Glutamatergic neuron (in vitro differentiated cells): ENCODE data around the gene IL21R. TPM values are rescaled to one million over a fixed set of nuclear protein-coding genes. Genes with fewer than 3 reads are reported as not detected.

Experiments
- DNase-seq: peaks from one replicate; pipeline ENCODE4 v3.0.0; 2022
- H3K27ac Mint-ChIP-seq: one replicate; pipeline ENCODE4 v1.8.0; 2020; ENCODE audit warnings: mild to moderate bottlenecking, mixed read lengths, inconsistent platforms; ENCODE audit not compliant: unreplicated experiment
- H3K27me3 Mint-ChIP-seq: one replicate; pipeline ENCODE4 v1.8.0; 2020; ENCODE audit warnings: mild to moderate bottlenecking, moderate library complexity, mixed read lengths, inconsistent platforms; ENCODE audit not compliant: unreplicated experiment
- H3K36me3 Mint-ChIP-seq: one replicate; pipeline ENCODE4 v1.8.0; 2020; ENCODE audit warnings: mild to moderate bottlenecking, mixed read lengths, inconsistent platforms; ENCODE audit not compliant: unreplicated experiment
- H3K4me1 Mint-ChIP-seq: one replicate; pipeline ENCODE4 v1.8.0; 2020; ENCODE audit warnings: mild to moderate bottlenecking, low read depth, mixed read lengths, inconsistent platforms; ENCODE audit not compliant: unreplicated experiment
- H3K4me3 Mint-ChIP-seq: one replicate; pipeline ENCODE4 v1.8.0; 2020; ENCODE audit warnings: mild to moderate bottlenecking, mixed read lengths, inconsistent platforms; ENCODE audit not compliant: unreplicated experiment
- H3K9me3 Mint-ChIP-seq: one replicate; pipeline ENCODE4 v1.8.0; 2020; ENCODE audit warnings: mild to moderate bottlenecking, moderate library complexity, mixed read lengths, inconsistent platforms; ENCODE audit not compliant: unreplicated experiment
- CTCF ChIP-seq: fragments of 200-600 bp; sonication (generic); IDR thresholded peaks from one replicate; pipeline ENCODE4 v1.5.0; 2021; ENCODE audit not compliant: partially characterized antibody, unreplicated experiment
- total RNA-seq: library from RNA; stranded (reverse); fragmentation: NEBNext Ultra II Directional; extraction: Animal tissue kit (Norgen Biotek cat#: 25700); gene quantifications from one replicate; pipeline ENCODE4 v1.2.1, GENCODE V29; 2021; ENCODE audit not compliant: unreplicated experiment

The IL21R gene
- total RNA-seq, 1 donor from 2014 or later = 0.86 TPM

- H3K4me3 Mint-ChIP-seq = no peak overlapping the region
- H3K4me1 Mint-ChIP-seq = no peaks in the 10 kb centered on the region
- H3K27ac Mint-ChIP-seq = no peak overlapping the region
- no peak for DNase-seq
- no peak for TF ChIP-seq CTCF
- peaks cover 10% of the 10 kb centered on the region for H3K36me3 Mint-ChIP-seq
- peaks cover 2% of the 10 kb centered on the region for H3K9me3 Mint-ChIP-seq
- H3K27me3 Mint-ChIP-seq = peaks cover 4% of the 10 kb centered on the region
Measured at GRCh38 chr16:27476240-27476639, 74.3 kb downstream of the IL21R start.

- no peak overlapping the region for H3K27ac Mint-ChIP-seq
- H3K4me3 Mint-ChIP-seq = no peak overlapping the region
- no peaks in the 10 kb centered on the region for H3K9me3 Mint-ChIP-seq
- no peaks in the 10 kb centered on the region for H3K36me3 Mint-ChIP-seq
- no peak for TF ChIP-seq CTCF
- no peaks in the 10 kb centered on the region for H3K4me1 Mint-ChIP-seq
- peaks cover 3% of the 10 kb centered on the region for H3K27me3 Mint-ChIP-seq
- no peak for DNase-seq
Measured at GRCh38 chr16:27480761-27481160, 78.8 kb downstream of the IL21R start.

- Mint-ChIP-seq H3K27ac (no peak overlapping the region), H3K36me3 (no peaks in the 10 kb centered on the region), H3K9me3 (no peaks in the 10 kb centered on the region), H3K4me3 (no peak overlapping the region), H3K27me3 (peaks cover 3% of the 10 kb centered on the region), H3K4me1 (no peaks in the 10 kb centered on the region)
- TF ChIP-seq CTCF = no peak
- no peak for DNase-seq
Measured at GRCh38 chr16:27481282-27481934, 79.4 kb downstream of the IL21R start.

- TF ChIP-seq CTCF = no peak
- H3K36me3 Mint-ChIP-seq = no peaks in the 10 kb centered on the region
- peaks cover 3% of the 10 kb centered on the region for H3K27me3 Mint-ChIP-seq
- H3K9me3 Mint-ChIP-seq = no peaks in the 10 kb centered on the region
- H3K4me3 Mint-ChIP-seq = no peak overlapping the region
- peak overlapping the region; percentile 76 for H3K27ac Mint-ChIP-seq
- H3K4me1 Mint-ChIP-seq = no peaks in the 10 kb centered on the region
- no peak for DNase-seq
Measured at GRCh38 chr16:27482397-27483087, 80.6 kb downstream of the IL21R start.

GRCh38 chr16:27483088-27483437, 81.1 kb downstream of the IL21R start:
- no peaks in the 10 kb centered on the region for H3K9me3 Mint-ChIP-seq
- H3K36me3 Mint-ChIP-seq = peaks cover 4% of the 10 kb centered on the region
- TF ChIP-seq CTCF = no peak
- no peak overlapping the region for H3K27ac Mint-ChIP-seq
- no peak overlapping the region for H3K4me3 Mint-ChIP-seq
- no peak for DNase-seq
- H3K27me3 Mint-ChIP-seq = peaks cover 3% of the 10 kb centered on the region
- no peaks in the 10 kb centered on the region for H3K4me1 Mint-ChIP-seq
